Stimulated activated naive CD8-positive, alpha-beta T cell treated with anti-CD3 and anti-CD28 coated beads, Interleukin-15, Interleukin-2, amounts not matched to agents 100 ng/mL and 50 ng/mL, for 24 hours (primary cell): ENCODE results near the gene NAB2.
A peak's percentile ranks its signal among the peaks of the same experiment; 100 is the strongest.

Source experiments
- H3K27ac Mint-ChIP-seq: one replicate; pipeline ENCODE4 v1.8.0; 2021; ENCODE audit warnings: mild to moderate bottlenecking, mixed read lengths
- H3K27me3 Mint-ChIP-seq: one replicate; pipeline ENCODE4 v1.8.0; 2021; ENCODE audit warnings: mixed read lengths
- H3K36me3 Mint-ChIP-seq: one replicate; pipeline ENCODE4 v1.8.0; 2021; ENCODE audit warnings: low read depth, mixed read lengths
- H3K4me1 Mint-ChIP-seq: one replicate; pipeline ENCODE4 v1.8.0; 2021; ENCODE audit warnings: low read depth, mixed read lengths
- H3K4me3 Mint-ChIP-seq: one replicate; pipeline ENCODE4 v1.8.0; 2021; ENCODE audit warnings: mild to moderate bottlenecking, mixed read lengths
- H3K9me3 Mint-ChIP-seq: one replicate; pipeline ENCODE4 v1.8.0; 2021; ENCODE audit warnings: mixed read lengths

Gene NAB2

GRCh38 chr12:57096748-57097553 is 8.0 kb downstream of the NAB2 start:
- Mint-ChIP-seq H3K4me1 (peaks cover 55% of the 10 kb centered on the region), H3K27me3 (no peaks in the 10 kb centered on the region), H3K9me3 (no peaks in the 10 kb centered on the region), H3K27ac (peak overlapping the region; percentile 71), H3K36me3 (peaks cover 78% of the 10 kb centered on the region), H3K4me3 (no peak overlapping the region)

DNA sequence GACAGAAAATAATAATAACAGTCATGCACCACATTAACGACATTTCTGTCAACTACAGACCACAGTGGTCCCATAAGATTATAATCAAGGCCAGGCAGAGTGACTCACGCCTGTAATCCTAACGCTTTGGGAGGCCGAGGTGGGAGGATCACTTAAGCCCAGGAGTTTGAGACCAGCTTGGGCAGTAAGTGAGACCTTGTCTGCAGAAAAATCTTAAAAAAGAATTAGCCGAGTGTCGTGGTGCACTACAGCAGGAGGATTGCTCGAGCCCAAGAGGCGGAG is 8.6 kb downstream of the NAB2 start:
- H3K27ac Mint-ChIP-seq = peak overlapping the region; percentile 68
- H3K27me3 Mint-ChIP-seq = no peaks in the 10 kb centered on the region
- H3K4me3 Mint-ChIP-seq = no peak overlapping the region
- no peaks in the 10 kb centered on the region for H3K9me3 Mint-ChIP-seq
- peaks cover 55% of the 10 kb centered on the region for H3K4me1 Mint-ChIP-seq
- peaks cover 80% of the 10 kb centered on the region for H3K36me3 Mint-ChIP-seq

GRCh38 chr12:57098546-57098945 is 9.6 kb downstream of the NAB2 start:
- Mint-ChIP-seq H3K4me1 (peaks cover 51% of the 10 kb centered on the region), H3K4me3 (no peak overlapping the region), H3K9me3 (no peaks in the 10 kb centered on the region), H3K36me3 (peaks cover 72% of the 10 kb centered on the region), H3K27me3 (no peaks in the 10 kb centered on the region), H3K27ac (peak overlapping the region; percentile 49)

DNA sequence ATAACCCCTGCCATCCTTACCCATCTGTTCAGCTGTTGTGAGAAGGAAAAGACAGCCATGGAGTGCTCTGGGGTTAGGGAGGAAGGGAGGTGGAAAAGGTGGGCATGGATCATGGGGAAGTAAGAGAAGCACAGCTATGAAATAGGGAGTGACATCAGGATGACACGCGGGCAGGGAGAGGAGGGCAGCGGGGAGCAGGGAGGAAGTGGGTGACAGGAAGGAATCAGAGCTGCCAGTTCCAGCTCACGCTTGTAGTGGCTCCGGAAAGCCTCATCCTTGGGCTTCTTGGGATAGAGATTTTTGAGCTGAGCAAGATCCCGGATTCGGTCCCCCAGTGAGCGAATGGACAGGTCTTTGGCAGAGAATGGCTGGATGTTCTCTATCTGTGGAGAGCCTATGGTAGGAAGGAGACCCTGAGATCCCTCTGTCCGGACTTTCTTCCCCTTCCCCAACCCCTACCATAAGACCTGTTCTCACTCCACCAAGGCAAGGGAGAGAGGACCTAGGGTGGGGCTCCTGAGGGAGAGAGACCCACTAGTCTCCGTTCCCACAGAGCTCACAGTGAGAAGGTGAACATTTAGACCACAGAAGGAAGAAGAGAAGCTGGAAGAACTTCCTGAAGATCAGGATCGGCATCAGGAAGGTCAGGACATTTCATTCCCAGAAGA is 10.3 kb downstream of the NAB2 start:
- Mint-ChIP-seq H3K4me3 (no peak overlapping the region), H3K9me3 (no peaks in the 10 kb centered on the region), H3K4me1 (peaks cover 51% of the 10 kb centered on the region), H3K27ac (peak overlapping the region; percentile 49), H3K27me3 (no peaks in the 10 kb centered on the region), H3K36me3 (peaks cover 74% of the 10 kb centered on the region)

- Mint-ChIP-seq H3K36me3 (peaks cover 74% of the 10 kb centered on the region), H3K9me3 (no peaks in the 10 kb centered on the region), H3K4me1 (peaks cover 51% of the 10 kb centered on the region), H3K27me3 (no peaks in the 10 kb centered on the region), H3K4me3 (no peak overlapping the region), H3K27ac (peak overlapping the region; percentile 77)
Measured at GRCh38 chr12:57099766-57100165, 10.9 kb downstream of the NAB2 start.

DNA sequence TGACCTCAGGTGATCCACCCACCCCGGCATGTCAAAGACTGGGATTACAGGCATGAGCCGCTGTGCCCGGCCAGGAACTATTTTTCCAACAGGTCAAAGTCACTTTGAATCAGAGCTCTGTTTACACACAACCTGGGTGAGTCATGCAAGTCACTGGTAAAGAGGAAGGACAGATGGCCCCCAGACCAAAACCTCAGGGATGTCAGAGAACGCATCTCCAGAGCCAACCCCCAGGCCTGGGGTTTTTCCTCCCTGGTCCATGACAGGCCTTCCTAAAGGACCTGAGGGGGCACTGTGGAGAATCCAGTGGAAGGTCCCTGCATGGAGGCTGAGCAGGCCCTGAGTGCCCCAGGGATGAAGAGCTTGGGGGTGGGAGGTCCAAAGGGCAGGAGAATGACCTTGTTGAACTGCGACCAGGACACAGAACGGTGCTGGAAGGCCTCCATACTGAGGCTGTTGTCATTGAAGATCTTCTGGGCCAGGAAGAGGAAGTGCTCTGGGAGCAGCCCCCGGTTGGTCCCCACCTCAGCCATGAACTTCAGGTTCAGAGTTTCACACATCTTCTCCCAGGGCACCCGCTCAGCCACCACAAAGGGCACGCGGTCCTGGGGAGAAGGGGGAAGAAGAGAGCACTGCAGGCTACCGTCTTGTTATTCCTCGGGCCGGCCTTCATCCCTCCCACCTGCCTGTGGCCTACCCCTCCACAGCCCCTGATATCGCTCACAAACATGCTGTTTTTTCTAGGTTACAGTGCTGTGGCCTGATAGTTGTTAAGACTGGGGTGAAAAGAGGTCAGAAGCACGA is 13.2 kb downstream of the NAB2 start:
- peaks cover 72% of the 10 kb centered on the region for H3K36me3 Mint-ChIP-seq
- no peaks in the 10 kb centered on the region for H3K9me3 Mint-ChIP-seq
- no peak overlapping the region for H3K4me3 Mint-ChIP-seq
- H3K27me3 Mint-ChIP-seq = no peaks in the 10 kb centered on the region
- H3K4me1 Mint-ChIP-seq = peaks cover 57% of the 10 kb centered on the region
- H3K27ac Mint-ChIP-seq = peak overlapping the region; percentile 88

- H3K4me3 Mint-ChIP-seq = no peak overlapping the region
- no peaks in the 10 kb centered on the region for H3K9me3 Mint-ChIP-seq
- H3K27me3 Mint-ChIP-seq = no peaks in the 10 kb centered on the region
- H3K27ac Mint-ChIP-seq = peak overlapping the region; percentile 52
- peaks cover 71% of the 10 kb centered on the region for H3K4me1 Mint-ChIP-seq
- peaks cover 72% of the 10 kb centered on the region for H3K36me3 Mint-ChIP-seq
Measured at GRCh38 chr12:57103856-57104255, 14.9 kb downstream of the NAB2 start.

GRCh38 chr12:57104292-57104910 is 15.5 kb downstream of the NAB2 start:
- peak overlapping the region; percentile 34 for H3K27ac Mint-ChIP-seq
- peaks cover 74% of the 10 kb centered on the region for H3K4me1 Mint-ChIP-seq
- no peaks in the 10 kb centered on the region for H3K27me3 Mint-ChIP-seq
- H3K36me3 Mint-ChIP-seq = peaks cover 69% of the 10 kb centered on the region
- H3K4me3 Mint-ChIP-seq = no peak overlapping the region
- no peaks in the 10 kb centered on the region for H3K9me3 Mint-ChIP-seq

DNA sequence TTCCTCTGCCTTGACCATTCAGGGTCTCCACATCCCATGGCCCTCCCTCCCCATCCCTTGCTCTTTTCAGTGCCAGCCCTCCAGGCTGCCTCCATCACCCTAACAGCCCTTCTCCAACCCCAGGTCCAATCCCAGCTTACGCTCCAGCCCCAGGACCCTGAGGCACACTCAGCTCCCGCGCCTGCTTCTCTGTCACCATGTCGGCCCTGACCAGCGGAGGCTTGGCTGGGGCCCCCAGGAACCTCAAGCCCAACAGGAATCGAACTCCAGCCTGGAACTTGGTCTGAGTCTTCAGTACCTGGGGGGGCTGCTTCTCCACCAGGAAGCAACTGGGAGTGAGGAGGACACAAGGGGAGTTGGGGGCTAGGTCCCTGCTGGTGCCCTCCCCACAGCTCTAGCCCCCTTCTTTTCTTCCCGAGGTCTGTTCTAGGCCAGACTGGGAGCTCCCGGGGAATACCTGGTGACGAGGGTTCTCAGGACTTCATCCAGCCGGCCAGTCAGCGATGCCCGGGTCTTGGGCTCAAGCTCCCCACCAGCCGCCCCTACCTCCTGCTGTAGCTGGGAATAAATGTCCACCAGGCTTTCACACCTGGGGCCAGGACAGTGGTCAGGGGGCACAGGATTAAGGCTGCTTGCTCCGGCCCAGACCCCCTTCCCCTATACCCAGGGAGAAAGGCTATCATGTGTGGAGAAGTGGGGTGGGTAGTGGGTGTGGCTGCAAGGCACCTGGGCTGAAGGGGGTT is 16.3 kb downstream of the NAB2 start:
- no peaks in the 10 kb centered on the region for H3K27me3 Mint-ChIP-seq
- no peak overlapping the region for H3K27ac Mint-ChIP-seq
- H3K4me3 Mint-ChIP-seq = no peak overlapping the region
- H3K9me3 Mint-ChIP-seq = no peaks in the 10 kb centered on the region
- H3K36me3 Mint-ChIP-seq = peaks cover 64% of the 10 kb centered on the region
- peaks cover 78% of the 10 kb centered on the region for H3K4me1 Mint-ChIP-seq

- Mint-ChIP-seq H3K27ac (no peak overlapping the region), H3K4me1 (peaks cover 75% of the 10 kb centered on the region), H3K27me3 (no peaks in the 10 kb centered on the region), H3K9me3 (no peaks in the 10 kb centered on the region), H3K4me3 (no peak overlapping the region), H3K36me3 (peaks cover 61% of the 10 kb centered on the region)
Measured at GRCh38 chr12:57106021-57106708, 17.3 kb downstream of the NAB2 start.

DNA sequence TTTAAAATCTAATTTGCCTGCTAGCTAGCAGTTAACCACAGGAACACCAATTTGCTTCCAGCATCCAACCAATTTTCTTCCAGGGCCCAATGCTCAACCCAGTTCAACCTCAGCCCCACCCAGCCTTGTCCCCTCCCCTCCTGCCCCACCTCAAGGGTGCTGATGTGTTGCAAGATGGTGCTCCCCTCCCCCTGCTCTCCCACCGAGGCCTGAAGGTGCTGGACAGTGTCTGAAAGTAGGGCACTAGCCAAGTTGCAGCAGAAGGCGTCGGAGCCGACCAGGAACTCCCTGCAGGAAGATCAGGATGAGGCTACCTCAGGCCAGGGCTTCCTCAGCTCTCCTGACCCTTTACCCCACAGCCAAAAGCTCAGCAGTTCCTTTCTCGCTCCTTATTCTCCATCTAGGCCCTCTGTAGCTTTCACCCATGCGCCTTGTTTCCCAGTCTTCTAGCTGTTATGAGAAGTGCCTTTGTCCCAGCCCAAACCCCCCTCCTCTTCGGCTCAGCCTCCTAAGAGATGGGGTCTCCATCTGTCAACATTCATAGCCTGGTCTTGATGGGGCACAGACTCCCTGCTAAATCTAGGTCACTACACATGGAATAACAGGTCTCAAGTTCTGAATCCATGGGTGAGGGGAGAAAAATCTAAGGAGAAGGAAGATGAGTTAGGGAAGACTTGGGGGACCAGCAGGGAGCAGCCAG is 18.7 kb downstream of the NAB2 start:
- peak overlapping the region; percentile 36 for H3K4me3 Mint-ChIP-seq

DNA sequence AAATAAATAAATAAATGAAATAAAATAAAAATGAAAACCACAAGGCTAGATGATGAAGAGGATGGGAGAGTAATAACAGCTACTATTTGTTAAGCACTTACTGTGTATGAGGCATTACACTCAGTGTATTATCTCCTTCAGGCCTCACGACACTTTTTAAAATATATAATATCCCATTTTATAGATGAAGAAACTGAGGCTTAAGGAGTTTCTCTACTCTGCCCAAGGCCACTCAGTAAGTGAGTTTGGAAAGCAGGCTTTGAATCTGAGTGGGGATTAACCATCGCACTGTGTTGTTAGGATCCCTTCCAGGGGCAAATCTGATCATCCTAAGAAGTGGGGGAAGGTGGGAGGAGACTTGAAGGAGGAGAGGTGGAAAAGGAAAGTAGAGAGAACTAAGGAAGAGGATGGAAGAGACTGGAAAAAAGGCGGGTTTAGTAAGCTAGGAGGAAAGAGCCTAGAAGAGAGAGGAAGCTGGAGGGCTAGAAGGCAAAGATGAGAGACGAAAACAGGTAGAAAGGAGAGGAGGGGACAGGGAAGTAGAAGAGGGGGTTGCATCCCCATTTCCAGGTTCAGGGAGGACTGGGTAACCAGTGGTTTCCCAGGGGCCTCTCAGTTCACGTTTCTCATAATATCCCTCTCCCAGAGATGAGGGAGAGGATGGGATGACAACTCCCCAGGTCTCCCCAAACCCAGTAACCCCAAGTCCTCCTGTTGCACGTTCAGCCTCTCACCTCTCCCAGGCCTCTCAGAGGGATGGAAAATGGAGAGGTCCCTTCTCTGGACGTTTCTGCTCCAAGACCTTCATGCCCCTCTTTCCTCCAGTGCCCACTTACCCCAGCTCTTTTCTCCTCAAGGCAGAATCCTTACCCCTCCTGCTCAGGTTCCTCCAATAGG is 20.5 kb downstream of the NAB2 start:
- no peaks in the 10 kb centered on the region for H3K27me3 Mint-ChIP-seq
- H3K9me3 Mint-ChIP-seq = no peaks in the 10 kb centered on the region
- peak overlapping the region; percentile 89 for H3K4me3 Mint-ChIP-seq
- peaks cover 42% of the 10 kb centered on the region for H3K36me3 Mint-ChIP-seq
- peaks cover 68% of the 10 kb centered on the region for H3K4me1 Mint-ChIP-seq
- peak overlapping the region; percentile 99 for H3K27ac Mint-ChIP-seq

More for the DNA sequence above, 18.7 kb downstream of the NAB2 start:
- H3K4me1 Mint-ChIP-seq = peaks cover 75% of the 10 kb centered on the region
- H3K27ac Mint-ChIP-seq = peak overlapping the region; percentile 82
- H3K27me3 Mint-ChIP-seq = no peaks in the 10 kb centered on the region
- H3K36me3 Mint-ChIP-seq = peaks cover 50% of the 10 kb centered on the region
- no peaks in the 10 kb centered on the region for H3K9me3 Mint-ChIP-seq
